ENCODE measurements around the gene UGT1A5. TPM values are rescaled to one million over a fixed set of nuclear protein-coding genes. Genes with fewer than 3 reads are reported as not detected.
"Not testable (repeated sequence)": the region's sequence is repeated elsewhere in the genome, so short reads cannot be mapped to it uniquely, and the experiment has no call there.

The UGT1A5 gene
- total RNA-seq, 1 experiment from 2014 or later = not detected

GRCh38 chr2:233700028-233700635 is 12.6 kb upstream of the UGT1A5 start:
- intact Hi-C loops (cut with micrococcal nuclease) = no loop called here
- Histone ChIP-seq H3K4me3 (replicated peaks in 1 of 2; ENCODE audit: low read depth in 1 of 2, low read length in 2 of 2) (no peak overlapping the region), H2AFZ (ENCODE audit: low read depth, low read length, poor library complexity, severe bottlenecking) (no peak overlapping the region), H3K4me1 (ENCODE audit: control insufficient read depth in 1 of 2, insufficient read depth in 2 of 2, low read length in 2 of 2) (no peaks in the 10 kb centered on the region), H3K9ac (ENCODE audit: low read length) (no peak overlapping the region), H3K36me3 (ENCODE audit: control insufficient read depth in 1 of 2, insufficient read depth in 2 of 2, low read length in 2 of 2) (no peaks in the 10 kb centered on the region), H3K4me2 (ENCODE audit: low read length) (no peak overlapping the region), H3K27me3 (ENCODE audit: insufficient read depth, low read length) (no peaks in the 10 kb centered on the region), H3K79me2 (ENCODE audit: insufficient read depth, low read length) (no peaks in the 10 kb centered on the region), H3K27ac (ENCODE audit: low read depth, low read length) (no peak overlapping the region), H4K20me1 (ENCODE audit: insufficient read depth) (no peaks in the 10 kb centered on the region), H3K9me2 (ENCODE audit: insufficient read depth) (no peaks in the 10 kb centered on the region), H3K9me3 (ENCODE audit: control insufficient read depth in 1 of 2, insufficient read depth in 1 of 2, low read depth in 1 of 2, low read length in 2 of 2) (no peaks in the 10 kb centered on the region)
- ChIA-PET POLR2A (no interaction called here), CTCF (no interaction called here), RAD21 (ENCODE audit: low non-redundant PET in 1 of 2, low total read pairs in 2 of 2, uncharacterized antibody in 2 of 2, unreplicated experiment in 2 of 2) (no interaction called here)
- no peak for ATAC-seq
- no TSS peak for BruUV-seq (replicated peaks)
- TF ChIP-seq JUND (IDR thresholded peaks at IDR 0.05) (no peak), MAX (IDR thresholded peaks at IDR 0.05) (no peak), POLR2AphosphoS5 (IDR thresholded peaks at IDR 0.05; ENCODE audit: low read depth, low read length) (no peak), EZH2 (IDR thresholded peaks at IDR 0.05) (no peak), ZBTB33 (IDR thresholded peaks at IDR 0.05; ENCODE audit: extremely low read depth, insufficient replicate concordance, low read length) (no peak), CEBPB (IDR thresholded peaks at IDR 0.05; ENCODE audit: low read depth) (no peak), ZFX (IDR thresholded peaks at IDR 0.05) (no peak), SP1 (IDR thresholded peaks at IDR 0.05; ENCODE audit: low read depth) (no peak), SIN3A (IDR thresholded peaks at IDR 0.05; ENCODE audit: low read depth) (no peak)
- TF ChIP-seq, protein P1, sequence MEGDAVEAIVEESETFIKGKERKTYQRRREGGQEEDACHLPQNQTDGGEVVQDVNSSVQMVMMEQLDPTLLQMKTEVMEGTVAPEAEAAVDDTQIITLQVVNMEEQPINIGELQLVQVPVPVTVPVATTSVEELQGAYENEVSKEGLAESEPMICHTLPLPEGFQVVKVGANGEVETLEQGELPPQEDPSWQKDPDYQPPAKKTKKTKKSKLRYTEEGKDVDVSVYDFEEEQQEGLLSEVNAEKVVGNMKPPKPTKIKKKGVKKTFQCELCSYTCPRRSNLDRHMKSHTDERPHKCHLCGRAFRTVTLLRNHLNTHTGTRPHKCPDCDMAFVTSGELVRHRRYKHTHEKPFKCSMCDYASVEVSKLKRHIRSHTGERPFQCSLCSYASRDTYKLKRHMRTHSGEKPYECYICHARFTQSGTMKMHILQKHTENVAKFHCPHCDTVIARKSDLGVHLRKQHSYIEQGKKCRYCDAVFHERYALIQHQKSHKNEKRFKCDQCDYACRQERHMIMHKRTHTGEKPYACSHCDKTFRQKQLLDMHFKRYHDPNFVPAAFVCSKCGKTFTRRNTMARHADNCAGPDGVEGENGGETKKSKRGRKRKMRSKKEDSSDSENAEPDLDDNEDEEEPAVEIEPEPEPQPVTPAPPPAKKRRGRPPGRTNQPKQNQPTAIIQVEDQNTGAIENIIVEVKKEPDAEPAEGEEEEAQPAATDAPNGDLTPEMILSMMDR (IDR thresholded peaks at IDR 0.05 in 2 of 3, conservative IDR thresholded peaks at IDR 0.05 in 1 of 3; ENCODE audit: borderline replicate concordance in 1 of 3, insufficient read depth in 1 of 3, low read depth in 2 of 3, low read length in 2 of 3) = no peak
- no peak for DNase-seq (ENCODE audit: low read depth, low spot score)

DNA sequence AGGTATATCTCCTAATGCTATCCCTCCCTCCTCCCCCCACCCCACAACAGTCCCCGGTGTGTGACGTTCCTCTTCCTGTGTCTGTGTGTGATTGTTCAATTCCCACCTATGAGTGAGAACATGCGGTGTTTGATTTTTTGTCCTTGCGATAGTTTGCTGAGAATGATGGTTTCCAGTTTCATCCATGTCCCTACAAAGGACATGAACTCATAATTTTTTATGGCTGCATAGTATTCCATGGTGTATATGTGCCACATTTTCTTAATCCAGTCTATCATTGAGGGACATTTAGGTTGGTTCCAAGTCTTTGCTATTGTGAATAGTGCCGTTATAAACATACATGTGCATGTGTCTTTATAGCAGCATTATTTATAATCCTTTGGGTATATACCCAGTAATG is 11.9 kb upstream of the UGT1A5 start:
- BruUV-seq (replicated peaks); H3K9ac ChIP-seq (ENCODE audit: low read length); RAD21 ChIA-PET (ENCODE audit: low non-redundant PET in 1 of 2, low total read pairs in 2 of 2, uncharacterized antibody in 2 of 2, unreplicated experiment in 2 of 2); H3K36me3 ChIP-seq (ENCODE audit: control insufficient read depth in 1 of 2, insufficient read depth in 2 of 2, low read length in 2 of 2); H3K9me2 ChIP-seq (ENCODE audit: insufficient read depth); DNase-seq (ENCODE audit: low read depth, low spot score); H3K4me3 ChIP-seq (replicated peaks in 1 of 2; ENCODE audit: low read depth in 1 of 2, low read length in 2 of 2); H2AFZ ChIP-seq (ENCODE audit: low read depth, low read length, poor library complexity, severe bottlenecking); CTCF ChIA-PET; H4K20me1 ChIP-seq (ENCODE audit: insufficient read depth); H3K4me1 ChIP-seq (ENCODE audit: control insufficient read depth in 1 of 2, insufficient read depth in 2 of 2, low read length in 2 of 2); H3K79me2 ChIP-seq (ENCODE audit: insufficient read depth, low read length); ATAC-seq; H3K27me3 ChIP-seq (ENCODE audit: insufficient read depth, low read length); intact Hi-C loops (cut with micrococcal nuclease); H3K27ac ChIP-seq (ENCODE audit: low read depth, low read length); H3K9me3 ChIP-seq (ENCODE audit: control insufficient read depth in 1 of 2, insufficient read depth in 1 of 2, low read depth in 1 of 2, low read length in 2 of 2); H3K4me2 ChIP-seq (ENCODE audit: low read length); POLR2A ChIA-PET: not testable (repeated sequence)

Data from HCT116 (cell line).